ENCODE measurements around the gene CARM1. TPM values are rescaled to one million over a fixed set of nuclear protein-coding genes. Genes with fewer than 3 reads are reported as not detected.
"Not testable (repeated sequence)": the region's sequence is repeated elsewhere in the genome, so short reads cannot be mapped to it uniquely, and the experiment has no call there.

Gene CARM1
- total RNA-seq, result 38.6 and 40.7 TPM in 2 replicates

DNA sequence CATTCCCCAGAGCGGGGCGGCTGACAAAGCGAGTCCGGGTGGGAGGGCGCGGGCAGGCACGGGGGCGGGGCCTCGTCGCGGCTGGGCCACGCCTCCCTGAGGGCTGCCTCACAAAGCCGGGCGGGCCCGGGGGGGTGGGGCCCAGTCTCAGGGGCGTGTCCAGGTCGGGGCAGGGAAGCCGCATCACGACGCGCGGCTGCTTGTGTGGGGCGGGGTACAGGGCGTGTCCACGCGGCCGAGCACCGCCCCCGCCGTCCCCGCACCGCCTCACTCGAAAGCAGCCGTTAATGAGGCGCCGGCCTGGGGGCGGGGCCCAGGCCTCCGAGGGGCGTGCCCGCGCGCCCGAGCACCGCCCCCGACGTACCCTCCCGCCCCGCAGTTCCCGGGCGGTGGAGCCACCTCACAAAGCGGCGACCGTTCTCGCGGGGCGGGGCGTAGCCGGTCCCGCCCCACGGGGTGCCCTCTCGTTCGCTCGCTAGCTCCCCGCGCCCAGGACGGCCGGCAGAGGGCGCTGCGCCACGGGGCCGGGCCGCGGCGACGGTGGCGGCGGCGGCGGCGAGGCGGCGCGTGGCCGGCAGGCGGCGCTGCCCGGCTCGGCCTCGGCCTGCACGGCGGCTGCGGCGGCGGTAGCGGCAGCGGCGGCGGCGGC, at the start of gene CARM1:
TSS of gene CARM1 (plus strand) at position 599 of the 649 bp plus-strand sequence. CDS start 150 bp downstream, outside the sequence.
- intact Hi-C loops (cut with micrococcal nuclease), result loop anchor here (1.0 kb wide), 5 partner anchors 35 to 305 kb away; partner anchors contain the start of genes ILF3, KRI1, TIMM29 and TMED1

- intact Hi-C loops (cut with micrococcal nuclease), result no loop called here
Measured at GRCh38 chr19:10823690-10824089, 47.7 kb upstream of the CARM1 start.

DNA sequence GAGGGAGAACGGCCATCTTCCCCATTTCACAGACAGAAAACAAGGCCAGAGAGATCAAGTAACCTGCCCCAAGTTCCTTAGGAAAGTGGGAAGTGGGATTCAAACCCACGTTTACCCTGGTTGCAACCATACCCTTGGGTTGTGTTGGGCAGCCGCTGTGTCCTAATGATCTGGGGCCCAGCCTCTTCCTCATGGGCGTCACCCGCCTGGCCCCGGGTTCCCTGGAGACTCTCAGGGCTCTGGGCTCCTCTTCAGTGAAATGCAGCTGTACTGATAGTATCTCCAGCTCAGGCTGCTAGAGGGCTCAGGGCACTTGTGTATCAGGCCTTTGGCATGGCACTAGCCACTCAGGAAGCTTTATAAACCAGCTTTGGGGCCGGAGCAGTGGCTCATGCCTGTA, 45.1 kb upstream of the CARM1 start:
- intact Hi-C loops (cut with micrococcal nuclease), result no loop called here

DNA sequence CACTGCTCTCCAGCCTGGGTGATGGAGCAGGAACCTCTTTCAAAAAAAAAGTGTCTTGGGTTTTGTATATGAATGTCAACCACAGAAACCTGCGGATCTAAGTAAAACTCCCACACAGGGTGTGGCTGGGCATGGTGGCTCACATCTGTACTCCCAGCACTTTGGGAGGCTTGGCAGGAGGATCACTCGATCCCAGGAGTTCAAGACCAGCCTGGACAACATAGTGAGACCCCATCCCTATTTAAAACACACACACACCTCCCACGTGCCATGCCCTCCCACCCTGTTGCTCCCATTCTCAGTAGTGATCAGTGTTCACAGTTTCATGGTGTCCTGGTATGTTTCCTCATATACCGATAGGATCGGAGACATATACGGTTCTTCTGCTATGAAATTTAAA, 44.5 kb upstream of the CARM1 start:
- intact Hi-C loops (cut with micrococcal nuclease), result no loop called here

- intact Hi-C loops (cut with micrococcal nuclease), result no loop called here
Measured at GRCh38 chr19:10828981-10829821, 42.2 kb upstream of the CARM1 start.

DNA sequence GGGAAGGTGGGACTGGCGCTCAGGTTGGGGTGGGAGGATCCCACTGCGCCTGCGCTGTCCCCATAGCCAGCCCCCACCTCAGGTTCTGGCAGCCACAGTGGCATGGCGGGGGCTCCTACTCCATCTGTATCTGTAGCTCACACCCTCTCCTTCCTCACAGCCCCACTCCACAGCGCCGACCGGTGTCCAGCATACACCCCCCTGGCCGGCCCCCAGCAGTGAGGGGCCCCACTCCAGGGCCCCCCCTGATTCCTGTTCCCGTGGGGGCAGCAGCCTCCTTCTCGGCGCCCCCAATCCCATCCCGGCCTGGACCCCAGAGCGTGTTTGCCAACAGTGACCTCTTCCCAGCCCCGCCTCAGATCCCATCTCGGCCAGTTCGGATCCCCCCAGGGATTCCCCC, 41.4 kb upstream of the CARM1 start:
- intact Hi-C loops (cut with micrococcal nuclease), result no loop called here

DNA sequence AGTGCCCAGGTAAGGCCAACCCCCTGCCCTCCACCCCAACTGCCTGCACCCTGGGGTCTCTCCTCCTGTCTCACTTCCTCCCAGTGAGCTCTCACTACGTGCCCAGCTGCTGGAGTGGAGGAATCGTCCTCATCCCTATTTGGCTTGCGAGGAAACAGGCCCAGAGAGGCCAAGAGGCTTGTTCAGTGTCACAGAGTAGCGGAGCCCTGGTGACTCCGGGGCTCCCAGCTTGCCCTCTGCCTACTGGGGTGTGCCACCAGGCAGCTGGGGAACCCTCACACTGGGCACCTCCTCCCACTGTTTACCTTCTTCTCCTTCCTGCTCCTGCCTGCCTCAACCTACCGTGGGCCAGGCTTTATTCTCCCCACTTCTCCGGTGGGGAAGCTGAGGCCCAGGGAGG, 41.0 kb upstream of the CARM1 start:
- intact Hi-C loops (cut with micrococcal nuclease), result no loop called here

GRCh38 chr19:10830931-10831779, 40.2 kb upstream of the CARM1 start:
- intact Hi-C loops (cut with micrococcal nuclease), result no loop called here

DNA sequence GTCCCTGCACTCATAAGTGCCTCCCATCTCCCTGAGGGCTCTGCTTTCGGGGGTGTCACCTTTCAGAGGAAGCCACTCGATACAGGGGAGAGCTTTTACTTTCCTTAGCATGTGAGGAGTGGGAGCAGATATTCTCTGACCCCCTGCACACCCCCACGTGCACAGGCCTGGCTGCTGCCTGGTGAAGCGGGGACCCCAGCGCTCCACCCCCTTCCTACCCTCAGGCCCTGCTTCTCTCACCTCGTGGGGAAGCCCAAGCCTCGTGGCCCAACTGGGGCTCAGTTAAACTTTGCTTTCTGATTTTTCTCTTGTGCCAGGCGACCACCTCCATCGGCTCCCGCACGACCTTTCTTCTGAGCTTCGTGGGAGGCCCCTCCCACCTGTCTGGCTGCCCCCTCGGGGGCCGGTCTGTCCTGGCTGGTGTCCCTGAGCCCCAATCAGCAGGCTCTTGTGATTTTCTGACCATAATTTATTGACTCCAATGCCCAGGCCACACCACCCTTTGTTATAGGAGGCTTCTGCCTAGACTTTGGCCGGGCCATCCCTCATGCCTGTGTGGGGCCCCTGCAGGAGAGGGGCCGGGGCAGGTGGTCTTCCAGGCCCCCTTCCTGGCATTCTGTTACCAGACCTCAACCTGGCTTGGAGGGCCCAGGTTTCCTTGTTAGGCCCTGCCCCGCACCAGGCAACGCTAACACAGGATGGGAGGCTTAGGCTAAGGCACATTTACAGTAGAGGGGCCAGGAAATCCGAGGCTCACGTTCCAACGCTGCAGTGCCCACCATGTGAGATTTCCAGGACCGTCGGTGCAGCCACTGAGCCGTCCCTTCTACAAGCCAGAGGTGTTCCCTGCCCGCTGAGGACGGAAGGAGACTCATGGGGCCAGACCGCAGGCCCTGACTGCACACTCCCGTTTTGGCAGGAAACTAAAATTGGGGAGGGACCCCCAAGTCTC, 39.1 kb upstream of the CARM1 start:
- intact Hi-C loops (cut with micrococcal nuclease), result no loop called here

GRCh38 chr19:10832939-10833296, 38.4 kb upstream of the CARM1 start:
- intact Hi-C loops (cut with micrococcal nuclease), result no loop called here

DNA sequence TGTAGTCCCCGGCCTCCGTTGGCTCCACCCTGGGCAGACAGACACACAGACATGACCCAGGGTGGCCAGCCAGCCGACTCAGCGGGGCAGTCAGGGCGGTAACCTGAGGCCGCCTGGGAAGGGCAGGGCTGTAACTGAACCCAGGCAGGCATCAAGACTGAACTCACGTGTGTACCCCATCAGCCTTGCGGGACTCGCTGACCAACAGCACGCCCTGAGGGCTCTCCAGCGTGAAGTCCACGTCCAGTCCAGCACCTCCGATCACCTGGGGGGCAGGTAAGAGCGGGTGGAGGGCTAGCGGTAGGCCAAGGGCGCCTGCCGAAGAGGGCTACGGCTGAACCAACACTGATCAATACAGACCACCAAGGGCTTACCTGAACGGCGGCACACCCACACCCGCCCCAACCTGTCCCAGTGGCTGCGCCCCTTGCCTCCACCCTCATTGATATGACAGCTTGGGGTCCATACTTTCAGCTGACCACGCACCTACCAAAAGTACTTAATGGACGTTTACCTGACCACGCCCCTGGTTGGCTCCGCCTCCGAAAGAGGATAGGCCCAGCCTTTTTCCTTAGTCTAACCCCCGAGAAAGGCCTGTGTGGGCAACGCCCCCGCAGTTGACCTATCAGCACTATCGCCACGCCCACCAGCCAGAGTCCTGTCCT, 36.1 kb upstream of the CARM1 start:
- intact Hi-C loops (cut with micrococcal nuclease), result no loop called here

- intact Hi-C loops (cut with micrococcal nuclease), result loop anchor here (1.0 kb wide), 4 partner anchors 35 to 182 kb away; partner anchors contain the start of genes CARM1 and ILF3
Measured at GRCh38 chr19:10835754-10836478, 35.4 kb upstream of the CARM1 start, which contains the start of gene TMED1. Gene TMED1 (minus strand): TSS chr19:10836212. CDS start chr19:10836191, 21 bp downstream.

DNA sequence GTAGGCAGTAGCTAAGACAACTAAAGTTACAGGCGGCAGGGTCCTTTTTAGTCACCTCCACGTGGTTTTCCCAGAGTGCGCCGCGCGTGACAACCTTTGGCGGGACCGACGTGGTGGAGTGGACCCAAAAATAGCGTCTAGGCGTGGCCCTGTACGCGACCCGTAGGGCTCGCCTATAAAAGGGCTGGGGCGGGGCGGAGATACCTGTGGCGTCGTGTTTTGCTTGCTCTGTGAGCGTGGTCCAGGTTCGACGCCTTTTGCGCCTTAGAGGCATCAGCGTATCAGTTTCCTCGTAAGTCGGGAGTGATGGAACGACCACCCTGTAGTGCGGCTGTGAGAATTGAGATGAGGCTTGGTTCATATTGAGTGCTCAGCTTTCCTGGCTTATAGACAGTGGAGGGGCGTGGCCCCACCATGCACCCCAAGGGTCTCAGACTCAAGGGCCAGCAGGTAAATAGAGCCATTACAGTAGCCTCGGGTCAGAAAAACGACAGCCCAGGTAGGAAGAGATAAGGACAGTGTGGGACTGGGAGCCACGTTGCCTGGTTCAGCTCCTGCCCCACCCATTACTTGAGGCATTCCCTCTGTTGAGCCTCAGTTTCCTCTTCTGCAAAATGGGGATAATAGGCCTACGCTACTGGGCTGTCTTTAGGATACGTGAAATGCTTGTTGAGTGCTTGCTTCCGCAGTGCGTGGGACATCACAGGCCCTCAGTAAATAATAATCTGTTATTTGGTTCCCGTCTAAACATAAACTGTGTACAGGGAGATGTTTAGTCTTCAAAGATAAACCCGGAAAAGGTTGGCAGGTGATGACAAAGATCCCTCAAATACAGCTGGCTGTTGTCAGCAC, 34.6 kb upstream of the CARM1 start:
- intact Hi-C loops (cut with micrococcal nuclease), result loop anchor here (1.0 kb wide), 4 partner anchors 35 to 182 kb away; partner anchors contain the start of genes CARM1 and ILF3

GRCh38 chr19:10837649-10838048, 33.7 kb upstream of the CARM1 start:
- intact Hi-C loops (cut with micrococcal nuclease), result not testable (repeated sequence)

DNA sequence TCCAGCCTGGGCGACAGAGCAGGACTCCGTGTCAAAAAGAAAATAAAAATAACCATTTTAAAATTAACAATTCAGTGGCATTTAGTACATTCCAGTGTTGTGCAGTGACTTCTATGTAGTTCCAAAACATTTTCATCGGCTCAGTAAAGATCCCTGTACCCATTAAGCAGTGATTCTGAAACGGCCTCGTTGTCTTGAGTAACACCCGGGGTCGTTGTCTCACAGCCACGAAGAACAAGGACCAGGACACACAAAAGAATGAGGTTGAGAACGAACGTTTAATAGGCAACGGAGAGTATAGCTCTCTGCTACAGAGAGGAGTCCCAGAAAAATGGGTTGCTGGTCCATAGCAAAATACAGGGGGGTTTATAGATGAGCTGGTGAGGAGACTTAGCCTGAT, 33.0 kb upstream of the CARM1 start:
- intact Hi-C loops (cut with micrococcal nuclease), result no loop called here

- intact Hi-C loops (cut with micrococcal nuclease), result no loop called here
Measured at GRCh38 chr19:10839114-10840050, 32.0 kb upstream of the CARM1 start.

DNA sequence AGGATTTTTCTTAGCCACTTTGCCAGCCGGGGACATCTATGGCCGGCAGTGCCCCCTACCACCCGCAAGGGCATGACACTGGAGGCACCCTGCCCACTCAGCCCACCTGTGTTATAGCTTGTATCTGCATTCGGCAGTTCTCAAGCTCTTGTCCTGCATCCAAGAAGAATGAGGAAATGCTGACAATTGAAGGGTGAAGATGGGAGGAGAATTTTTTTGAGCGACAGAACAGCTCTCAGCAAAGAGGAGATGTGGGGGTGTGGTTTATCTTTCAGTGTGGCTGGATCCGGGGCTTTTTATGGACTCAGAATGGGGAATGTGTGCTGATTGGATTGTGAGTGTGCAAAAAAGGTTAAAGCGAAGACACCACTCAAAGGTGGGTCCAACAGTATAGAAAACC, 28.6 kb upstream of the CARM1 start:
- intact Hi-C loops (cut with micrococcal nuclease), result no loop called here
